SK-N-SH treated with all-trans-retinoic acid at 6 μM for 48 hours (cell line): Measurements from ENCODE around the gene SLC49A3.
A peak's percentile ranks its signal among the peaks of the same experiment; 100 is the strongest.

Experiments used
- ATAC-seq: fragments of 200-7000 bp; cut with Tn5 transposase; 3 replicates; pipeline ENCODE4 v1.9.1; 2020; ENCODE audit warnings: mild to moderate bottlenecking, moderate library complexity
- ARNTL ChIP-seq: fragments of 450-650 bp; formaldehyde crosslinking; IDR thresholded peaks from 2 replicates; pipeline ENCODE4 v1.5.0; 2020; ENCODE audit warnings: low read depth, mild to moderate bottlenecking, moderate library complexity, borderline replicate concordance
- CREB5 ChIP-seq: fragments of 250-450 bp; sonication (Bioruptor Pico); IDR thresholded peaks from 2 replicates; pipeline ENCODE4 v1.5.1; 2020; ENCODE audit warnings: low read depth, mild to moderate bottlenecking, moderate library complexity
- CSRNP3 ChIP-seq: fragments of 250-450 bp; sonication (Bioruptor Pico); IDR thresholded peaks from 2 replicates; pipeline ENCODE4 v1.5.1; 2021; ENCODE audit warnings: mild to moderate bottlenecking, moderate library complexity
- ESRRG ChIP-seq: fragments of 250-450 bp; sonication (Bioruptor Pico); IDR thresholded peaks from 2 replicates; pipeline ENCODE4 v1.6.1; 2021; ENCODE audit warnings: mild to moderate bottlenecking
- GLIS3 ChIP-seq: fragments of 250-450 bp; sonication (Bioruptor Pico); IDR thresholded peaks from 2 replicates; pipeline ENCODE4 v1.5.0; 2020; ENCODE audit warnings: mild to moderate bottlenecking, moderate library complexity
- ISL1 ChIP-seq: fragments of 250-450 bp; sonication (Bioruptor Pico); IDR thresholded peaks from 2 replicates; pipeline ENCODE4 v2.1.2; 2022; ENCODE audit warnings: mild to moderate bottlenecking, moderate library complexity
- PATZ1 ChIP-seq: fragments of 250-450 bp; sonication (Bioruptor Pico); IDR thresholded peaks from 2 replicates; pipeline ENCODE4 v1.8.0; 2020; ENCODE audit warnings: mild to moderate bottlenecking, moderate library complexity, borderline replicate concordance
- POU6F1 ChIP-seq: fragments of 250-450 bp; sonication (Bioruptor Pico); IDR thresholded peaks from 2 replicates; pipeline ENCODE4 v1.8.0; 2021; ENCODE audit warnings: low read depth, mild to moderate bottlenecking, moderate library complexity, borderline replicate concordance
- PPARA ChIP-seq: fragments of 250-450 bp; sonication (Bioruptor Pico); IDR thresholded peaks from 2 replicates; pipeline ENCODE4 v1.5.0; 2020; ENCODE audit warnings: mild to moderate bottlenecking, borderline replicate concordance
- RARB ChIP-seq: fragments of 250-450 bp; sonication (Bioruptor Pico); IDR thresholded peaks from 2 replicates; pipeline ENCODE4 v1.8.0; 2021; ENCODE audit warnings: mild to moderate bottlenecking, moderate library complexity
- SNAI2 ChIP-seq: fragments of 250-450 bp; sonication (Bioruptor Pico); IDR thresholded peaks from 2 replicates; pipeline ENCODE4 v1.5.0; 2020; ENCODE audit warnings: mild to moderate bottlenecking, moderate library complexity
- TCF4 ChIP-seq: fragments of 250-450 bp; sonication (Bioruptor Pico); IDR thresholded peaks from 2 replicates; pipeline ENCODE4 v1.8.0; 2021; ENCODE audit warnings: mild to moderate bottlenecking, moderate library complexity, borderline replicate concordance
- TOX ChIP-seq: fragments of 250-450 bp; sonication (Bioruptor Pico); IDR thresholded peaks from 2 replicates; pipeline ENCODE4 v1.8.0; 2021; ENCODE audit warnings: mild to moderate bottlenecking, moderate library complexity, borderline replicate concordance
- TSHZ2 ChIP-seq: fragments of 250-450 bp; sonication (Bioruptor Pico); IDR thresholded peaks from 2 replicates; pipeline ENCODE4 v1.5.0; 2020; ENCODE audit warnings: mild to moderate bottlenecking, moderate library complexity
- ZC3H10 ChIP-seq: fragments of 250-450 bp; sonication (Bioruptor Pico); IDR thresholded peaks from 2 replicates; pipeline ENCODE4 v1.5.1; 2021; ENCODE audit warnings: mild to moderate bottlenecking, moderate library complexity
- ZFP3 ChIP-seq: fragments of 250-450 bp; sonication (Bioruptor Pico); IDR thresholded peaks from 2 replicates; pipeline ENCODE4 v1.5.0; 2020; ENCODE audit warnings: mild to moderate bottlenecking, moderate library complexity
- ZFP30 ChIP-seq: fragments of 450-650 bp; formaldehyde crosslinking; IDR thresholded peaks from 2 replicates; pipeline ENCODE4 v1.5.0; 2022; ENCODE audit warnings: mild to moderate bottlenecking, moderate library complexity
- ZNF565 ChIP-seq: fragments of 450-650 bp; formaldehyde crosslinking; conservative IDR thresholded peaks from 2 replicates; pipeline ENCODE4 v1.5.0; 2020; ENCODE audit warnings: low read depth, mild to moderate bottlenecking, moderate library complexity
- ZNF70 ChIP-seq: fragments of 450-650 bp; formaldehyde crosslinking; IDR thresholded peaks from 2 replicates; pipeline ENCODE4 v1.5.0; 2020; ENCODE audit warnings: mild to moderate bottlenecking, moderate library complexity
- ZNF8 ChIP-seq: fragments of 450-650 bp; formaldehyde crosslinking; IDR thresholded peaks from 2 replicates; pipeline ENCODE4 v1.5.0; 2020; ENCODE audit warnings: mild to moderate bottlenecking, moderate library complexity

Gene SLC49A3

GRCh38 chr4:729336-730315, 40.7 kb upstream of the SLC49A3 start (continued):
- TF ChIP-seq ISL1 (CRISPR knock-in tag) (no peak), ARNTL (no peak), POU6F1 (CRISPR knock-in tag) (no peak), ZC3H10 (CRISPR knock-in tag) (no peak)

GRCh38 chr4:727576-727975, 38.6 kb upstream of the SLC49A3 start:
- TF ChIP-seq ISL1 (CRISPR knock-in tag), result no peak
- TF ChIP-seq PPARA (CRISPR knock-in tag), result no peak
- no peak for TF ChIP-seq GLIS3 (CRISPR knock-in tag)
- no peak for TF ChIP-seq PATZ1 (CRISPR knock-in tag)
- no peak for TF ChIP-seq SNAI2 (CRISPR knock-in tag)
- no peak for TF ChIP-seq TCF4 (CRISPR knock-in tag)
- no peak for TF ChIP-seq ZNF8 (CRISPR knock-in tag)
- TF ChIP-seq ZNF565, result no peak
- TF ChIP-seq CREB5 (CRISPR knock-in tag), result no peak
- TF ChIP-seq ARNTL, result no peak
- TF ChIP-seq RARB (CRISPR knock-in tag), result no peak
- no peak for TF ChIP-seq CSRNP3 (CRISPR knock-in tag)

GRCh38 chr4:726838-727237, 37.9 kb upstream of the SLC49A3 start:
- peak; percentile 25; the same call in 1 of the 3 replicates for ATAC-seq
- TF ChIP-seq TCF4 (CRISPR knock-in tag), result no peak
- no peak for TF ChIP-seq ZNF565
- no peak for TF ChIP-seq TSHZ2 (CRISPR knock-in tag)

More at GRCh38 chr4:727576-727975, 38.6 kb upstream of the SLC49A3 start:
- no peak for ATAC-seq

GRCh38 chr4:726235-726787, 37.4 kb upstream of the SLC49A3 start:
- ATAC-seq, result no peak

More at GRCh38 chr4:726235-726787, 37.4 kb upstream of the SLC49A3 start:
- TF ChIP-seq ZFP3 (no peak), TCF4 (CRISPR knock-in tag) (no peak), ZFP30 (CRISPR knock-in tag) (no peak), ZNF8 (CRISPR knock-in tag) (no peak), ZNF70 (CRISPR knock-in tag) (no peak), POU6F1 (CRISPR knock-in tag) (no peak), ZC3H10 (CRISPR knock-in tag) (no peak), TOX (CRISPR knock-in tag) (no peak), GLIS3 (CRISPR knock-in tag) (no peak), PPARA (CRISPR knock-in tag) (no peak), TSHZ2 (CRISPR knock-in tag) (no peak), RARB (CRISPR knock-in tag) (no peak), ESRRG (no peak)
- TF ChIP-seq, all 23 proteins: peak for 0
